A549 (cell line): ENCODE data around the gene NAPSA. TPM values are rescaled to one million over a fixed set of nuclear protein-coding genes. Genes with fewer than 3 reads are reported as not detected.

Experiments
- ATAC-seq, 2 experiments: fragments of 200-7000 bp in 1 of 2; fragments of >200 bp in 1 of 2; cut with Nextera tagmentation in 1 of 2; cut with Tn5 transposase in 1 of 2; 3 replicates each; pipeline versions ENCODE4 v1.8.0 to v1.9.1; 2018 to 2020; ENCODE audit warnings: mild to moderate bottlenecking in 1 of 2, moderate library complexity in 1 of 2
- CTCF ChIA-PET: fragments of 300-600 bp; sonication (Branson Sonifier 250); formaldehyde crosslinking; extraction: SDS; loops from one replicate; lab custom pipeline; 2021; ENCODE audit warnings: antibody characterized with exemption, inconsistent platforms; lab: Yijun Ruan, JAX
- POLR2A ChIA-PET: fragments of 350-600 bp; formaldehyde crosslinking; extraction: SDS; loops from one replicate; lab custom pipeline; 2021; ENCODE audit warnings: antibody characterized with exemption, inconsistent platforms; lab: Yijun Ruan, JAX
- DNase-seq, 2 experiments: peaks; one replicate each; pipeline versions ENCODE4 v3.0.0 to v3.0.0-alpha.2; 2011 to 2016; ENCODE audit warnings: low read depth in 1 of 2, low spot score in 1 of 2
- FAIRE-seq: peaks from 2 replicates; lab custom pipeline; 2011; peaks lifted over from hg19 to GRCh38; lab: Jason Lieb, UNC
- H3K27ac ChIP-seq, 2 experiments: fragments of >200 bp; sonication (Bioruptor Twin); formaldehyde crosslinking; 3 replicates each; pipeline ENCODE4 v1.5.1; 2016 to 2017
- H3K4me1 ChIP-seq: fragments of >200 bp; sonication (Bioruptor Twin); formaldehyde crosslinking; 3 replicates; pipeline ENCODE4 v1.6.1; 2016
- H3K4me2 ChIP-seq: fragments of >200 bp; sonication (Bioruptor Twin); formaldehyde crosslinking; 3 replicates; pipeline ENCODE4 v1.6.1; 2016
- H3K4me3 ChIP-seq: fragments of >200 bp; sonication (Bioruptor Twin); formaldehyde crosslinking; 3 replicates; pipeline ENCODE4 v1.5.1; 2016
- H3K9me3 ChIP-seq: fragments of >200 bp; sonication (Bioruptor Twin); formaldehyde crosslinking; 3 replicates; pipeline ENCODE4 v1.6.1; 2016
- ATOH8 ChIP-seq: fragments of 250-450 bp; sonication (Bioruptor Pico); IDR thresholded peaks from 2 replicates; pipeline ENCODE4 v1.5.0; 2020; ENCODE audit warnings: low read depth, mild to moderate bottlenecking, moderate library complexity
- CBX2 ChIP-seq: fragments of 200-600 bp; sonication (generic); IDR thresholded peaks from 2 replicates; pipeline ENCODE4 v1.6.1; 2016; ENCODE audit warnings: low read depth, mild to moderate bottlenecking, borderline replicate concordance
- CHD2 ChIP-seq: fragments of 150-350 bp; IDR thresholded peaks from 2 replicates; pipeline ENCODE4 v1.6.1; 2014; ENCODE audit warnings: low read length; ENCODE audit not compliant: partially characterized antibody
- CTCF ChIP-seq: fragments of >200 bp; sonication (Bioruptor Twin); formaldehyde crosslinking; IDR thresholded peaks from 3 replicates; pipeline ENCODE4 v1.5.1; 2016
- EHMT2 ChIP-seq: fragments of 200-600 bp; sonication (generic); IDR thresholded peaks from 2 replicates; pipeline ENCODE4 v1.6.1; 2016; ENCODE audit warnings: antibody characterized with exemption, low read depth, mild to moderate bottlenecking, moderate library complexity
- EP300 ChIP-seq, 2 experiments: fragments of >200 bp; sonication (Bioruptor Twin); formaldehyde crosslinking; IDR thresholded peaks; 2 replicates in 1 of 2; 3 replicates in 1 of 2; pipeline ENCODE4 v1.6.1; 2016 to 2017
- FOSB ChIP-seq: fragments of 250-450 bp; sonication (Bioruptor Pico); IDR thresholded peaks from 2 replicates; pipeline ENCODE4 v1.5.0; 2020; ENCODE audit warnings: mild to moderate bottlenecking, moderate library complexity
- GATA3 ChIP-seq: IDR thresholded peaks from 2 replicates; pipeline ENCODE4 v1.6.1; 2012; ENCODE audit warnings: borderline replicate concordance
- HDAC2 ChIP-seq: fragments of 200-600 bp; sonication (generic); IDR thresholded peaks from 2 replicates; pipeline ENCODE4 v1.6.1; 2016
- JUN ChIP-seq, 2 experiments: fragments of >200 bp; sonication (Bioruptor Twin); formaldehyde crosslinking; IDR thresholded peaks; 2 replicates in 1 of 2; 3 replicates in 1 of 2; pipeline ENCODE4 v1.6.1; 2016 to 2017
- JUNB ChIP-seq: fragments of >200 bp; sonication (Bioruptor Twin); formaldehyde crosslinking; IDR thresholded peaks from 2 replicates; pipeline ENCODE4 v1.6.1; 2016
- KDM5A ChIP-seq: fragments of 200-600 bp; sonication (generic); IDR thresholded peaks from 2 replicates; pipeline ENCODE4 v1.6.1; 2016; ENCODE audit warnings: antibody characterized with exemption, mild to moderate bottlenecking
- MYC ChIP-seq: IDR thresholded peaks from 2 replicates; pipeline ENCODE4 v1.6.1; 2012; ENCODE audit warnings: mild to moderate bottlenecking, inconsistent platforms, low read length, improper control_type of control experiment, borderline replicate concordance
- NFE2L2 ChIP-seq: fragments of 150-350 bp; conservative IDR thresholded peaks from 2 replicates; pipeline ENCODE4 v1.6.1; 2014; ENCODE audit warnings: low read length
- NPAS2 ChIP-seq: fragments of 250-450 bp; sonication (Bioruptor Pico); IDR thresholded peaks from 2 replicates; pipeline ENCODE4 v1.8.0; 2022; ENCODE audit warnings: mild to moderate bottlenecking, moderate library complexity, borderline replicate concordance
- NR3C1 ChIP-seq: fragments of >200 bp; sonication (Bioruptor Twin); formaldehyde crosslinking; IDR thresholded peaks from 3 replicates; pipeline ENCODE4 v1.6.1; 2017
- PHF8 ChIP-seq: fragments of 200-600 bp; sonication (generic); IDR thresholded peaks from 2 replicates; pipeline ENCODE4 v1.6.1; 2016; ENCODE audit warnings: low read depth, mild to moderate bottlenecking, antibody characterized with exemption, moderate library complexity, borderline replicate concordance
- POLR2A ChIP-seq: IDR thresholded peaks from 2 replicates; pipeline ENCODE4 v1.6.1; 2012; ENCODE audit warnings: mild to moderate bottlenecking, low read length
- POLR2AphosphoS2 ChIP-seq: conservative IDR thresholded peaks from 2 replicates; pipeline ENCODE4 v1.6.1; 2012; ENCODE audit warnings: low read length, improper control_type of control experiment, inconsistent platforms
- RAD21 ChIP-seq, 2 experiments: fragments of >200 bp in 1 of 2; sonication (Bioruptor Twin) in 1 of 2; formaldehyde crosslinking in 1 of 2; IDR thresholded peaks in 1 of 2; conservative IDR thresholded peaks in 1 of 2; 2 replicates in 1 of 2; 3 replicates in 1 of 2; pipeline ENCODE4 v1.6.1; 2012 to 2018; ENCODE audit warnings: inconsistent platforms in 1 of 2
- RCOR1 ChIP-seq: fragments of 150-350 bp; IDR thresholded peaks from 2 replicates; pipeline ENCODE4 v1.6.1; 2014; ENCODE audit warnings: antibody characterized with exemption, low read length, low read depth
- REST ChIP-seq: fragments of 200-600 bp; sonication (generic); IDR thresholded peaks from 2 replicates; pipeline ENCODE4 v1.6.1; 2016; ENCODE audit warnings: antibody characterized with exemption, mild to moderate bottlenecking, moderate library complexity
- RFX5 ChIP-seq: fragments of 450-650 bp; IDR thresholded peaks from 2 replicates; pipeline ENCODE4 v1.7.1; 2014; ENCODE audit warnings: antibody characterized with exemption, mild to moderate bottlenecking, moderate library complexity
- SREBF2 ChIP-seq: fragments of 450-650 bp; IDR thresholded peaks from 2 replicates; pipeline ENCODE4 v1.6.1; 2014; ENCODE audit warnings: mild to moderate bottlenecking, moderate library complexity
- TFCP2L1 ChIP-seq: fragments of 250-450 bp; sonication (Bioruptor Pico); IDR thresholded peaks from 2 replicates; pipeline ENCODE4 v1.5.0; 2021; ENCODE audit warnings: mild to moderate bottlenecking
- USF2 ChIP-seq: fragments of 450-650 bp; IDR thresholded peaks from 2 replicates; pipeline ENCODE4 v1.6.1; 2014; ENCODE audit warnings: antibody characterized with exemption
- ZNF302 ChIP-seq: fragments of 250-450 bp; sonication (Bioruptor Pico); IDR thresholded peaks from 2 replicates; pipeline ENCODE4 v1.9.0; 2021; ENCODE audit warnings: inconsistent platforms, mild to moderate bottlenecking, moderate library complexity
- WGBS: methylation state at CpG from one replicate; pipeline ENCODE4 v1.1.6; 2017; ENCODE audit errors: missing lambda C conversion rate; 5-methylcytosine and 5-hydroxymethylcytosine counted together
- polyA plus RNA-seq, 4 experiments: library from polyadenylated mRNA; depleted of rRNA in 3 of 4; stranded (reverse); fragments of >200 nt; fragmentation: RNase III in 1 of 4; extraction: RNeasy Plus Mini Kit Qiagen cat#74134 plus additional on column Dnase treatment in 1 of 4; gene quantifications; 2 replicates in 3 of 4; 3 replicates in 1 of 4; pipeline ENCODE4 v1.2.3, GENCODE V29; 2011 to 2017
- TF ChIP-seq, protein P1 (sequence below): IDR thresholded peaks from 2 replicates; pipeline ENCODE4 v1.6.1; 2012
- TF ChIP-seq, protein P2 (sequence below): fragments of 150-350 bp; IDR thresholded peaks from 2 replicates; pipeline ENCODE4 v1.6.1; 2014; ENCODE audit warnings: low read depth, mild to moderate bottlenecking, low read length

Gene NAPSA
- polyA plus RNA-seq, 2 of the 4 experiments (the other 2 are of a cell fraction): 1.3 to 1.5 TPM

DNA sequence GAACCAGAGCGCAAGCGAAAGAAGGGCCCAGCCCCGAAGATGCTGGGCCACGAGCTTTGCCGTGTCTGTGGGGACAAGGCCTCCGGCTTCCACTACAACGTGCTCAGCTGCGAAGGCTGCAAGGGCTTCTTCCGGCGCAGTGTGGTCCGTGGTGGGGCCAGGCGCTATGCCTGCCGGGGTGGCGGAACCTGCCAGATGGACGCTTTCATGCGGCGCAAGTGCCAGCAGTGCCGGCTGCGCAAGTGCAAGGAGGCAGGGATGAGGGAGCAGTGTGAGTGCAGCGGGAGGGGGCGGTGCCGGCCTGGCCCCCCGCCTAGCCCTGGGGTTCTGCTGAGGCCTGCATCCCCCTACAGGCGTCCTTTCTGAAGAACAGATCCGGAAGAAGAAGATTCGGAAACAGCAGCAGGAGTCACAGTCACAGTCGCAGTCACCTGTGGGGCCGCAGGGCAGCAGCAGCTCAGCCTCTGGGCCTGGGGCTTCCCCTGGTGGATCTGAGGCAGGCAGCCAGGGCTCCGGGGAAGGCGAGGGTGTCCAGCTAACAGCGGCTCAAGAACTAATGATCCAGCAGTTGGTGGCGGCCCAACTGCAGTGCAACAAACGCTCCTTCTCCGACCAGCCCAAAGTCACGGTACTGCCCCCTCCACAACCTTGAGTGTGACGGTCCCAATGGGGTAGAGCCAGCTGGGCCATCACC lies 12.9 kb upstream of the NAPSA start:
- DNase-seq: no peak
- FAIRE-seq: no peak

GRCh38 chr19:50377517-50377916 lies 12.1 kb upstream of the NAPSA start:
- ATAC-seq: no peak
- Histone ChIP-seq H3K4me1 (peaks cover 9% of the 10 kb centered on the region; the same call in 1 of the 3 replicates), H3K4me2 (peak overlapping the region; percentile 73; the same call in 2 of the 3 replicates), H3K9me3 (no peaks in the 10 kb centered on the region), H3K27ac (peak overlapping the region in 1 of 2 experiments; percentile 97; a peak in 2 of 6 replicates), H3K4me3 (no peak overlapping the region)
- 90% methylated on average over 9 of the region's 9 CpGs for WGBS
- FAIRE-seq: no peak
- CTCF ChIA-PET: interaction anchor here (4.3 kb wide), 1 partner anchor 9 kb away, joined by 20 read pairs; no protein-coding TSS in a partner anchor
- POLR2A ChIA-PET: no interaction called here
- no peak for DNase-seq
- TF ChIP-seq SREBF2: no peak
- no peak for TF ChIP-seq NR3C1
- TF ChIP-seq RFX5: no peak
- no peak for TF ChIP-seq CTCF
- no peak for TF ChIP-seq KDM5A
- TF ChIP-seq NFE2L2: no peak
- no peak for TF ChIP-seq JUN (IDR thresholded peaks at IDR 0.05)
- TF ChIP-seq POLR2A: no peak
- no peak for TF ChIP-seq EHMT2
- no peak for TF ChIP-seq RAD21 (conservative IDR thresholded peaks at IDR 0.05 in 1 of 2, IDR thresholded peaks at IDR 0.05 in 1 of 2)
- no peak for TF ChIP-seq EP300 (IDR thresholded peaks at IDR 0.05)
- TF ChIP-seq, protein P1, sequence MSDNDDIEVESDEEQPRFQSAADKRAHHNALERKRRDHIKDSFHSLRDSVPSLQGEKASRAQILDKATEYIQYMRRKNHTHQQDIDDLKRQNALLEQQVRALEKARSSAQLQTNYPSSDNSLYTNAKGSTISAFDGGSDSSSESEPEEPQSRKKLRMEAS: no peak
- no peak for TF ChIP-seq USF2
- TF ChIP-seq CBX2: no peak

More for the DNA sequence above, 12.9 kb upstream of the NAPSA start:
- POLR2A ChIA-PET: no interaction called here
- no peak overlapping the region for H3K4me3 ChIP-seq
- no peaks in the 10 kb centered on the region for H3K9me3 ChIP-seq
- ATAC-seq: no peak
- 95% methylated on average over 36 of the region's 36 CpGs for WGBS
- H3K4me1 ChIP-seq: peaks cover 10% of the 10 kb centered on the region; the same call in 2 of the 3 replicates
- H3K4me2 ChIP-seq: no peak overlapping the region
- H3K27ac ChIP-seq: no peak overlapping the region
- no peak for TF ChIP-seq RCOR1
- TF ChIP-seq JUN (IDR thresholded peaks at IDR 0.05): no peak
- no peak for TF ChIP-seq RAD21 (conservative IDR thresholded peaks at IDR 0.05 in 1 of 2, IDR thresholded peaks at IDR 0.05 in 1 of 2)
- no peak for TF ChIP-seq ATOH8
- TF ChIP-seq MYC: no peak
- TF ChIP-seq, protein P2, sequence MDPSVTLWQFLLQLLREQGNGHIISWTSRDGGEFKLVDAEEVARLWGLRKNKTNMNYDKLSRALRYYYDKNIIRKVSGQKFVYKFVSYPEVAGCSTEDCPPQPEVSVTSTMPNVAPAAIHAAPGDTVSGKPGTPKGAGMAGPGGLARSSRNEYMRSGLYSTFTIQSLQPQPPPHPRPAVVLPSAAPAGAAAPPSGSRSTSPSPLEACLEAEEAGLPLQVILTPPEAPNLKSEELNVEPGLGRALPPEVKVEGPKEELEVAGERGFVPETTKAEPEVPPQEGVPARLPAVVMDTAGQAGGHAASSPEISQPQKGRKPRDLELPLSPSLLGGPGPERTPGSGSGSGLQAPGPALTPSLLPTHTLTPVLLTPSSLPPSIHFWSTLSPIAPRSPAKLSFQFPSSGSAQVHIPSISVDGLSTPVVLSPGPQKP: no peak
- no peak for TF ChIP-seq ZNF302 (CRISPR knock-in tag)
- TF ChIP-seq TFCP2L1 (CRISPR knock-in tag): no peak
- no peak for TF ChIP-seq CHD2
- no peak for TF ChIP-seq GATA3
- TF ChIP-seq REST: no peak
- no peak for TF ChIP-seq POLR2A
- TF ChIP-seq JUNB: no peak
- TF ChIP-seq NPAS2 (CRISPR knock-in tag): no peak
- TF ChIP-seq POLR2AphosphoS2: no peak
- TF ChIP-seq KDM5A: no peak
- no peak for TF ChIP-seq HDAC2
- no peak for TF ChIP-seq PHF8
- no peak for TF ChIP-seq FOSB (CRISPR knock-in tag)
- no peak for TF ChIP-seq SREBF2
- CTCF ChIA-PET: interaction anchor here (1.2 to 4.3 kb wide), 2 partner anchors 9 to 21 kb away, joined by 5 to 20 read pairs; no protein-coding TSS in a partner anchor
